ENCODE data around the gene FMNL2. TPM values are rescaled to one million over a fixed set of nuclear protein-coding genes. Genes with fewer than 3 reads are reported as not detected.

The FMNL2 gene
- total and polyA plus RNA-seq, 2 experiments from 2014 or later: 4.4 to 18.6 TPM

GRCh38 chr2:152632736-152633135 is 297.8 kb downstream of the FMNL2 start:
- Histone ChIP-seq H3K4me1 (ENCODE audit: insufficient read depth) (no peaks in the 10 kb centered on the region), H3K27ac (no peak overlapping the region), H3K9me2 (ENCODE audit: insufficient read depth) (no peaks in the 10 kb centered on the region), H3F3A (ENCODE audit: insufficient read depth) (no peaks in the 10 kb centered on the region), H3K9me3 (ENCODE audit: low read depth) (no peaks in the 10 kb centered on the region), H3K36me3 (ENCODE audit: low read depth) (peaks cover 8% of the 10 kb centered on the region), H3K4me3 (no peak overlapping the region), H3K4me2 (ENCODE audit: unreplicated experiment) (no peak overlapping the region), H3K79me2 (ENCODE audit: insufficient read depth) (no peaks in the 10 kb centered on the region), H4K20me1 (ENCODE audit: insufficient read depth) (no peaks in the 10 kb centered on the region), H2AFZ (no peak overlapping the region), H3K27me3 (replicated peaks; ENCODE audit: insufficient read depth) (no peaks in the 10 kb centered on the region), H3K9ac (no peak overlapping the region)
- no peak for TF ChIP-seq EZH2phosphoT487 (IDR thresholded peaks at IDR 0.05; ENCODE audit: insufficient read depth, low read depth)
- TF ChIP-seq EZH2 (IDR thresholded peaks at IDR 0.05; ENCODE audit: insufficient read depth, poor library complexity, severe bottlenecking): no peak
- in situ Hi-C loops (cut with MboI): loop anchor here (25.0 kb wide), 1 partner anchor 595 kb away; no protein-coding TSS in a partner anchor
- WGBS, 2 experiments (ENCODE audit: low coverage in 1 of 2, low lambda C conversion rate in 2 of 2, missing lambda C conversion rate in 2 of 2): 75 to 78% methylated on average over 3 of the region's 3 CpGs
- DNase-seq: no peak

GRCh38 chr2:152635635-152636298 is 300.8 kb downstream of the FMNL2 start:
- H3K36me3 ChIP-seq (ENCODE audit: low read depth): peaks cover 16% of the 10 kb centered on the region
- no peaks in the 10 kb centered on the region for H3K27me3 ChIP-seq (replicated peaks; ENCODE audit: insufficient read depth)
- H3K4me2 ChIP-seq (ENCODE audit: unreplicated experiment): no peak overlapping the region
- in situ Hi-C loops (cut with MboI): loop anchor here (25.0 kb wide), 1 partner anchor 598 kb away; no protein-coding TSS in a partner anchor
- H2AFZ ChIP-seq: no peak overlapping the region
- no peaks in the 10 kb centered on the region for H3F3A ChIP-seq (ENCODE audit: insufficient read depth)
- no peaks in the 10 kb centered on the region for H3K79me2 ChIP-seq (ENCODE audit: insufficient read depth)
- no peaks in the 10 kb centered on the region for H3K9me2 ChIP-seq (ENCODE audit: insufficient read depth)
- H3K4me3 ChIP-seq: no peak overlapping the region
- TF ChIP-seq EZH2 (IDR thresholded peaks at IDR 0.05; ENCODE audit: insufficient read depth, poor library complexity, severe bottlenecking) (no peak), EZH2phosphoT487 (IDR thresholded peaks at IDR 0.05; ENCODE audit: insufficient read depth, low read depth) (no peak)
- WGBS, 2 experiments (ENCODE audit: low coverage in 1 of 2, low lambda C conversion rate in 2 of 2, missing lambda C conversion rate in 2 of 2): 20 to 24% methylated on average over 5 of the region's 5 CpGs
- peak; percentile 61 for DNase-seq
- no peak overlapping the region for H3K9ac ChIP-seq
- H4K20me1 ChIP-seq (ENCODE audit: insufficient read depth): no peaks in the 10 kb centered on the region
- H3K4me1 ChIP-seq (ENCODE audit: insufficient read depth): no peaks in the 10 kb centered on the region
- no peak overlapping the region for H3K27ac ChIP-seq
- no peaks in the 10 kb centered on the region for H3K9me3 ChIP-seq (ENCODE audit: low read depth)

GRCh38 chr2:152637251-152637650 is 302.3 kb downstream of the FMNL2 start:
- Histone ChIP-seq H3K4me3 (no peak overlapping the region), H4K20me1 (ENCODE audit: insufficient read depth) (no peaks in the 10 kb centered on the region), H3K27ac (no peak overlapping the region), H3K27me3 (replicated peaks; ENCODE audit: insufficient read depth) (no peaks in the 10 kb centered on the region), H3K9ac (no peak overlapping the region), H3K9me3 (ENCODE audit: low read depth) (no peaks in the 10 kb centered on the region), H3K4me1 (ENCODE audit: insufficient read depth) (no peaks in the 10 kb centered on the region), H3K9me2 (ENCODE audit: insufficient read depth) (no peaks in the 10 kb centered on the region), H3K79me2 (ENCODE audit: insufficient read depth) (no peaks in the 10 kb centered on the region), H2AFZ (no peak overlapping the region), H3K4me2 (ENCODE audit: unreplicated experiment) (no peak overlapping the region), H3F3A (ENCODE audit: insufficient read depth) (no peaks in the 10 kb centered on the region), H3K36me3 (ENCODE audit: low read depth) (peaks cover 20% of the 10 kb centered on the region)
- WGBS, 2 experiments (ENCODE audit: low coverage in 1 of 2, low lambda C conversion rate in 2 of 2, missing lambda C conversion rate in 2 of 2): 98% methylated on average over 7 of the region's 7 CpGs
- no peak for DNase-seq
- in situ Hi-C loops (cut with MboI): loop anchor here (25.0 kb wide), 1 partner anchor 600 kb away; no protein-coding TSS in a partner anchor
- TF ChIP-seq EZH2 (IDR thresholded peaks at IDR 0.05; ENCODE audit: insufficient read depth, poor library complexity, severe bottlenecking) (no peak), EZH2phosphoT487 (IDR thresholded peaks at IDR 0.05; ENCODE audit: insufficient read depth, low read depth) (no peak)

GRCh38 chr2:152638056-152638455 is 303.1 kb downstream of the FMNL2 start:
- Histone ChIP-seq H3K27me3 (replicated peaks; ENCODE audit: insufficient read depth) (no peaks in the 10 kb centered on the region), H3K9me2 (ENCODE audit: insufficient read depth) (no peaks in the 10 kb centered on the region), H3K79me2 (ENCODE audit: insufficient read depth) (no peaks in the 10 kb centered on the region), H3K4me1 (ENCODE audit: insufficient read depth) (no peaks in the 10 kb centered on the region), H3K4me2 (ENCODE audit: unreplicated experiment) (no peak overlapping the region), H3K4me3 (no peak overlapping the region), H3K9ac (no peak overlapping the region), H3K9me3 (ENCODE audit: low read depth) (no peaks in the 10 kb centered on the region), H3K27ac (no peak overlapping the region), H4K20me1 (ENCODE audit: insufficient read depth) (no peaks in the 10 kb centered on the region), H3F3A (ENCODE audit: insufficient read depth) (no peaks in the 10 kb centered on the region), H3K36me3 (ENCODE audit: low read depth) (peaks cover 19% of the 10 kb centered on the region), H2AFZ (no peak overlapping the region)
- 93 to 97% methylated on average over 2 of the region's 2 CpGs for WGBS, 2 experiments (ENCODE audit: low coverage in 1 of 2, low lambda C conversion rate in 2 of 2, missing lambda C conversion rate in 2 of 2)
- TF ChIP-seq EZH2 (IDR thresholded peaks at IDR 0.05; ENCODE audit: insufficient read depth, poor library complexity, severe bottlenecking) (no peak), EZH2phosphoT487 (IDR thresholded peaks at IDR 0.05; ENCODE audit: insufficient read depth, low read depth) (no peak)
- no peak for DNase-seq
- in situ Hi-C loops (cut with MboI): loop anchor here (25.0 kb wide), 1 partner anchor 601 kb away; no protein-coding TSS in a partner anchor
